Astrocyte (in vitro differentiated cells and primary cell): ENCODE results near the gene RIPOR2. TPM values are rescaled to one million over a fixed set of nuclear protein-coding genes. Genes with fewer than 3 reads are reported as not detected.

ENCODE experiments used
- DNase-seq: peaks from one replicate; pipeline ENCODE4 v3.0.0-alpha.2; 2010; ENCODE audit warnings: low read depth
- FAIRE-seq: peaks from 2 replicates; lab custom pipeline; 2011; peaks lifted over from hg19 to GRCh38; lab: Jason Lieb, UNC
- H2AFZ ChIP-seq: 2 replicates; pipeline ENCODE4 v1.6.0; 2012; ENCODE audit warnings: low read depth, low read length, inconsistent platforms
- H3K27ac ChIP-seq: 2 replicates; pipeline ENCODE4 v1.5.1; 2011; ENCODE audit warnings: low read depth, low read length, inconsistent platforms
- H3K27me3 ChIP-seq: 2 replicates; pipeline ENCODE4 v1.6.0; 2011; ENCODE audit warnings: low read length, inconsistent platforms; ENCODE audit not compliant: insufficient read depth
- H3K36me3 ChIP-seq: 2 replicates; pipeline ENCODE4 v1.5.1; 2011; ENCODE audit warnings: low read length, inconsistent platforms; ENCODE audit not compliant: insufficient read depth
- H3K4me1 ChIP-seq: 2 replicates; pipeline ENCODE4 v1.5.1; 2011; ENCODE audit warnings: low read length, inconsistent platforms; ENCODE audit not compliant: insufficient read depth
- H3K4me2 ChIP-seq: 2 replicates; pipeline ENCODE4 v1.6.0; 2012; ENCODE audit warnings: low read length, inconsistent platforms
- H3K4me3 ChIP-seq: 2 replicates; pipeline ENCODE4 v1.5.1; 2011; ENCODE audit warnings: low read depth, mild to moderate bottlenecking, low read length, inconsistent platforms; ENCODE audit not compliant: insufficient read depth
- H3K79me2 ChIP-seq: 2 replicates; pipeline ENCODE4 v1.6.0; 2012; ENCODE audit warnings: mild to moderate bottlenecking, low read length, inconsistent platforms; ENCODE audit not compliant: insufficient read depth
- H3K9ac ChIP-seq: 2 replicates; pipeline ENCODE4 v1.6.0; 2012; ENCODE audit warnings: mild to moderate bottlenecking, low read length, inconsistent platforms
- H3K9me3 ChIP-seq: 2 replicates; pipeline ENCODE4 v1.5.1; 2012; ENCODE audit warnings: low read depth, mild to moderate bottlenecking, low read length, inconsistent platforms; ENCODE audit not compliant: insufficient read depth
- H4K20me1 ChIP-seq: 2 replicates; pipeline ENCODE4 v1.6.0; 2012; ENCODE audit warnings: low read length, inconsistent platforms; ENCODE audit not compliant: insufficient read depth
- H3K27ac Mint-ChIP-seq: one replicate; pipeline ENCODE4 v1.8.0; 2021; ENCODE audit warnings: mild to moderate bottlenecking, mixed read lengths; ENCODE audit not compliant: unreplicated experiment
- H3K27me3 Mint-ChIP-seq: one replicate; pipeline ENCODE4 v1.8.0; 2021; ENCODE audit warnings: low read depth, mixed read lengths; ENCODE audit not compliant: unreplicated experiment
- H3K36me3 Mint-ChIP-seq: one replicate; pipeline ENCODE4 v1.8.0; 2021; ENCODE audit warnings: low read depth, mixed read lengths; ENCODE audit not compliant: unreplicated experiment
- H3K4me1 Mint-ChIP-seq: one replicate; pipeline ENCODE4 v1.8.0; 2021; ENCODE audit warnings: low read depth, mixed read lengths; ENCODE audit not compliant: unreplicated experiment
- H3K4me3 Mint-ChIP-seq: one replicate; pipeline ENCODE4 v1.8.0; 2021; ENCODE audit warnings: mild to moderate bottlenecking, moderate library complexity, mixed read lengths; ENCODE audit not compliant: unreplicated experiment
- H3K9me3 Mint-ChIP-seq: one replicate; pipeline ENCODE4 v1.8.0; 2021; ENCODE audit warnings: mild to moderate bottlenecking, mixed read lengths; ENCODE audit not compliant: unreplicated experiment
- EZH2 ChIP-seq: IDR thresholded peaks from 2 replicates; pipeline ENCODE4 v1.6.1; 2012; ENCODE audit warnings: mild to moderate bottlenecking, low read length, inconsistent platforms; ENCODE audit not compliant: insufficient read depth
- total RNA-seq: library from RNA; stranded (reverse); gene quantifications from 2 replicates; pipeline ENCODE4 v1.2.1, GENCODE V29; 2021
- TF ChIP-seq, protein P1 (sequence below): IDR thresholded peaks from 2 replicates; pipeline ENCODE4 v1.5.1; 2011; ENCODE audit warnings: low read depth, mild to moderate bottlenecking, inconsistent platforms, low read length, moderate library complexity; ENCODE audit not compliant: insufficient read depth

The RIPOR2 gene
- total RNA-seq, 1 donor from 2014 or later = 0.95 TPM

DNA sequence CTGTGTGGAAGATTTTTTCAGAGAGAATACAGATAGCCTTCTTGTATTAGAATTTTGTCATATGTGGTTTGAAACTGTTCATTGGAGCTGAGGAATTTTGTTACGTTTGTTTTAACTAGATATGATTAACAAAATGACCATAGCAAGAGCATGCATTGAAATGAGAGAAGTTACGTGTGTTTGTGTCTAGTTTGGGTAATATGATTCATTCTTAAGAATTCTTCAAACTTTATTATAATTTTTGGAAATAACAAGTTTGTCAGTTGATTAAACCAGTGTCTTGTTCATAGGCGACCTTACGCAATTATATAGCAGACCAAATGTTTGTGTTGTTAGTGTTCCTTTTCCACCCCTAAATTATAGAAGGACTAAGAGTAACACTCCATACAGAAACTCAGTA lies 155.6 kb downstream of the RIPOR2 start:
- Mint-ChIP-seq H3K9me3 (no peaks in the 10 kb centered on the region), H3K27me3 (no peaks in the 10 kb centered on the region), H3K4me3 (no peak overlapping the region), H3K27ac (no peak overlapping the region), H3K36me3 (peaks cover 2% of the 10 kb centered on the region), H3K4me1 (peaks cover 3% of the 10 kb centered on the region)
- DNase-seq (peak; percentile 57), FAIRE-seq (no peak)
- peaks cover 56% of the 10 kb centered on the region for H3K79me2 ChIP-seq
- no peak overlapping the region for H3K9ac ChIP-seq
- H3K4me1 ChIP-seq = peaks cover 3% of the 10 kb centered on the region
- H3K27me3 ChIP-seq = no peaks in the 10 kb centered on the region
- H4K20me1 ChIP-seq = peaks cover 3% of the 10 kb centered on the region
- no peak for TF ChIP-seq EZH2
- TF ChIP-seq, protein P1, sequence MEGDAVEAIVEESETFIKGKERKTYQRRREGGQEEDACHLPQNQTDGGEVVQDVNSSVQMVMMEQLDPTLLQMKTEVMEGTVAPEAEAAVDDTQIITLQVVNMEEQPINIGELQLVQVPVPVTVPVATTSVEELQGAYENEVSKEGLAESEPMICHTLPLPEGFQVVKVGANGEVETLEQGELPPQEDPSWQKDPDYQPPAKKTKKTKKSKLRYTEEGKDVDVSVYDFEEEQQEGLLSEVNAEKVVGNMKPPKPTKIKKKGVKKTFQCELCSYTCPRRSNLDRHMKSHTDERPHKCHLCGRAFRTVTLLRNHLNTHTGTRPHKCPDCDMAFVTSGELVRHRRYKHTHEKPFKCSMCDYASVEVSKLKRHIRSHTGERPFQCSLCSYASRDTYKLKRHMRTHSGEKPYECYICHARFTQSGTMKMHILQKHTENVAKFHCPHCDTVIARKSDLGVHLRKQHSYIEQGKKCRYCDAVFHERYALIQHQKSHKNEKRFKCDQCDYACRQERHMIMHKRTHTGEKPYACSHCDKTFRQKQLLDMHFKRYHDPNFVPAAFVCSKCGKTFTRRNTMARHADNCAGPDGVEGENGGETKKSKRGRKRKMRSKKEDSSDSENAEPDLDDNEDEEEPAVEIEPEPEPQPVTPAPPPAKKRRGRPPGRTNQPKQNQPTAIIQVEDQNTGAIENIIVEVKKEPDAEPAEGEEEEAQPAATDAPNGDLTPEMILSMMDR = no peak
- no peaks in the 10 kb centered on the region for H3K9me3 ChIP-seq
- H3K4me2 ChIP-seq = no peak overlapping the region
- peaks cover 15% of the 10 kb centered on the region for H3K36me3 ChIP-seq
- H3K27ac ChIP-seq = no peak overlapping the region
- H2AFZ ChIP-seq = no peak overlapping the region
- no peak overlapping the region for H3K4me3 ChIP-seq

DNA sequence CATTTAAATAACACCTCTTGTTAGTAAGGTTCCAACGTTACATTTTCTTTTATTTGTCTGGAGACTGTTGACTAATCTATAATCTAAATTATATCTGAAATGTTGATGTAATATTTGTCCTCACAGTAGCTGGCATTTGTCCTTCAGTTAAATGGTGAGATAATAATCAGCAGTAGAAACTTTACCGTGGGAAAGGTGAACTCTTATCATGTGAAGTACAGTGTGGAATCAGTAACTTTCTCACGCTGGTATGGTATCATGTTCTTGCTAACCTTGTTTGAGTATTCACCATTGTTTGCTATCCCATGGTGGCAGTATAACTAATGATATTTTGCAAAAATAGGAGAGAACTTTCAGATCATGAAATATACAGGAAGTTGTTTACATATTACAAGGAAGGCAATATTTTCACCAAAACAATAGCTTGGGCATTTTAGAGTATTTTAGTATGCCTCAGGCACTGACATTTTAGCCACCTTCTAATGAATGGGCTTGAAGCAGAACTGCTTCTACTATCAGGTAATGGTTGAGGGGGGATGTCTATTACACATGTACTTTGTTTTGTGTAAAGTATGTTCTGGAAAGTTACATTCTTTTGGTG lies 156.2 kb downstream of the RIPOR2 start:
- H3K4me3 Mint-ChIP-seq = no peak overlapping the region

GRCh38 chr6:24778878-24779277 lies 156.9 kb downstream of the RIPOR2 start:
- Histone ChIP-seq H3K36me3 (peaks cover 8% of the 10 kb centered on the region), H3K9ac (no peak overlapping the region), H3K27me3 (no peaks in the 10 kb centered on the region), H3K4me3 (no peak overlapping the region), H2AFZ (no peak overlapping the region), H3K4me2 (no peak overlapping the region), H3K27ac (no peak overlapping the region), H3K79me2 (peaks cover 60% of the 10 kb centered on the region), H3K9me3 (no peaks in the 10 kb centered on the region), H3K4me1 (peaks cover 6% of the 10 kb centered on the region), H4K20me1 (peaks cover 3% of the 10 kb centered on the region)
- FAIRE-seq = no peak
- TF ChIP-seq, protein P1 = no peak
- no peak for TF ChIP-seq EZH2
- H3K4me3 Mint-ChIP-seq = no peak overlapping the region
- DNase-seq = no peak
- peaks cover 2% of the 10 kb centered on the region for H3K36me3 Mint-ChIP-seq
- no peak overlapping the region for H3K27ac Mint-ChIP-seq
- peaks cover 3% of the 10 kb centered on the region for H3K4me1 Mint-ChIP-seq
- no peaks in the 10 kb centered on the region for H3K9me3 Mint-ChIP-seq
- H3K27me3 Mint-ChIP-seq = no peaks in the 10 kb centered on the region

More for the DNA sequence above, 156.2 kb downstream of the RIPOR2 start:
- FAIRE-seq (no peak), DNase-seq (no peak)
- H4K20me1 ChIP-seq = peaks cover 3% of the 10 kb centered on the region
- H3K4me2 ChIP-seq = no peak overlapping the region
- TF ChIP-seq, protein P1 = no peak
- no peak for TF ChIP-seq EZH2
- Mint-ChIP-seq H3K9me3 (no peaks in the 10 kb centered on the region), H3K27ac (no peak overlapping the region), H3K4me1 (peaks cover 3% of the 10 kb centered on the region), H3K27me3 (no peaks in the 10 kb centered on the region), H3K36me3 (peaks cover 2% of the 10 kb centered on the region)
- no peaks in the 10 kb centered on the region for H3K9me3 ChIP-seq
- peaks cover 3% of the 10 kb centered on the region for H3K4me1 ChIP-seq
- H3K27me3 ChIP-seq = no peaks in the 10 kb centered on the region
- H3K4me3 ChIP-seq = no peak overlapping the region
- H3K79me2 ChIP-seq = peaks cover 60% of the 10 kb centered on the region
- H2AFZ ChIP-seq = no peak overlapping the region
- H3K27ac ChIP-seq = no peak overlapping the region
- no peak overlapping the region for H3K9ac ChIP-seq
- peaks cover 13% of the 10 kb centered on the region for H3K36me3 ChIP-seq
